H9 (cell line): ENCODE results near the gene NHSL2. TPM values are rescaled to one million over a fixed set of nuclear protein-coding genes. Genes with fewer than 3 reads are reported as not detected.

Experiments
- DNase-seq: peaks from one replicate; pipeline ENCODE4 v3.0.0-alpha.2; 2017
- H2AFZ ChIP-seq: one replicate; pipeline ENCODE4 v1.6.1; 2013; ENCODE audit warnings: mild to moderate bottlenecking, low read length, control low read depth, moderate library complexity
- H2AK5ac ChIP-seq: 2 replicates; pipeline ENCODE4 v1.6.1; 2013; ENCODE audit warnings: low read length, control low read depth, mixed read lengths; ENCODE audit not compliant: insufficient read length
- H2BK120ac ChIP-seq: one replicate; pipeline ENCODE4 v1.6.1; 2013; ENCODE audit warnings: low read depth, mild to moderate bottlenecking, low read length, control low read depth, inconsistent platforms; ENCODE audit not compliant: poor library complexity, severe bottlenecking
- H2BK12ac ChIP-seq: 2 replicates; pipeline ENCODE4 v1.6.1; 2013; ENCODE audit warnings: low read length, control low read depth, mixed read lengths, low read depth; ENCODE audit not compliant: insufficient read length
- H2BK15ac ChIP-seq: 2 replicates; pipeline ENCODE4 v1.6.1; 2013; ENCODE audit warnings: low read depth, low read length, control low read depth
- H2BK20ac ChIP-seq: one replicate; pipeline ENCODE4 v1.6.1; 2013; ENCODE audit warnings: low read depth, mild to moderate bottlenecking, low read length, control low read depth, inconsistent platforms; ENCODE audit not compliant: poor library complexity, severe bottlenecking
- H2BK5ac ChIP-seq: 2 replicates; pipeline ENCODE4 v1.6.1; 2013; ENCODE audit warnings: low read length, control low read depth, mixed read lengths; ENCODE audit not compliant: insufficient read length
- H3K14ac ChIP-seq: 2 replicates; pipeline ENCODE4 v1.6.1; 2013; ENCODE audit warnings: low read length, control low read depth; ENCODE audit not compliant: insufficient read depth
- H3K18ac ChIP-seq: 2 replicates; pipeline ENCODE4 v1.6.1; 2013; ENCODE audit warnings: low read depth, mild to moderate bottlenecking, mixed read lengths, low read length, control low read depth; ENCODE audit not compliant: insufficient read length
- H3K23ac ChIP-seq: 2 replicates; pipeline ENCODE4 v1.6.1; 2013; ENCODE audit warnings: low read length, control low read depth, mixed read lengths, low read depth; ENCODE audit not compliant: insufficient read length
- H3K23me2 ChIP-seq: 2 replicates; pipeline ENCODE4 v1.6.1; 2013; ENCODE audit warnings: low read depth, mild to moderate bottlenecking, mixed read lengths, low read length, control low read depth; ENCODE audit not compliant: insufficient read length, poor library complexity, severe bottlenecking
- H3K27ac ChIP-seq: 2 replicates; pipeline ENCODE4 v1.5.1; 2013; ENCODE audit warnings: low read length, control low read depth, mixed read lengths, low read depth; ENCODE audit not compliant: insufficient read length
- H3K27me3 ChIP-seq: 2 replicates; pipeline ENCODE4 v1.6.1; 2013; ENCODE audit warnings: low read length, control low read depth, inconsistent platforms; ENCODE audit not compliant: insufficient read depth
- H3K4ac ChIP-seq: 2 replicates; pipeline ENCODE4 v1.6.1; 2013; ENCODE audit warnings: low read depth, mild to moderate bottlenecking, control low read depth, inconsistent platforms, low read length, moderate library complexity
- H3K4me1 ChIP-seq: 2 replicates; pipeline ENCODE4 v1.6.1; 2013; ENCODE audit warnings: low read length, control low read depth, inconsistent platforms; ENCODE audit not compliant: insufficient read depth
- H3K4me2 ChIP-seq: 2 replicates; pipeline ENCODE4 v1.6.1; 2013; ENCODE audit warnings: low read length, control low read depth, mixed read lengths; ENCODE audit not compliant: insufficient read length, insufficient read depth
- H3K56ac ChIP-seq: 2 replicates; pipeline ENCODE4 v1.6.1; 2013; ENCODE audit warnings: low read depth, mild to moderate bottlenecking, mixed read lengths, low read length, control low read depth; ENCODE audit not compliant: insufficient read length
- H3K79me1 ChIP-seq: 2 replicates; pipeline ENCODE4 v1.6.1; 2013; ENCODE audit warnings: low read depth, mild to moderate bottlenecking, moderate library complexity, low read length, control low read depth, inconsistent platforms; ENCODE audit not compliant: insufficient read depth, poor library complexity, severe bottlenecking
- H3K79me2 ChIP-seq: 2 replicates; pipeline ENCODE4 v1.6.1; 2013; ENCODE audit warnings: low read length, control low read depth, inconsistent platforms; ENCODE audit not compliant: insufficient read depth
- H3K9ac ChIP-seq: 2 replicates; pipeline ENCODE4 v1.6.1; 2013; ENCODE audit warnings: low read length, control low read depth, mixed read lengths; ENCODE audit not compliant: insufficient read length; ENCODE audit errors: extremely low read depth
- H3K9me3 ChIP-seq: one replicate; pipeline ENCODE4 v1.6.1; 2013; ENCODE audit warnings: low read depth, low read length, inconsistent platforms; ENCODE audit not compliant: control insufficient read depth
- H3T11ph ChIP-seq: one replicate; pipeline ENCODE4 v1.6.1; 2013; ENCODE audit warnings: mild to moderate bottlenecking, low read length, control low read depth, inconsistent platforms
- H4K20me1 ChIP-seq: one replicate; pipeline ENCODE4 v1.6.1; 2013; ENCODE audit not compliant: control insufficient read depth, insufficient read length, insufficient read depth
- H4K5ac ChIP-seq: 2 replicates; pipeline ENCODE4 v1.6.1; 2013; ENCODE audit warnings: low read depth, mild to moderate bottlenecking, mixed read lengths, low read length, control low read depth; ENCODE audit not compliant: insufficient read length
- H4K8ac ChIP-seq: replicated peaks from 2 replicates; pipeline ENCODE4 v1.6.1; 2013; ENCODE audit warnings: low read length, control low read depth, mixed read lengths, low read depth; ENCODE audit not compliant: insufficient read length
- H4K91ac ChIP-seq: 2 replicates; pipeline ENCODE4 v1.6.1; 2013; ENCODE audit warnings: low read depth, mild to moderate bottlenecking, moderate library complexity, mixed read lengths, low read length, control low read depth; ENCODE audit not compliant: insufficient read length
- H3K27ac Mint-ChIP-seq, 3 experiments: 2 replicates in 2 of 3; 3 replicates in 1 of 3; pipeline ENCODE4 v1.8.0; 2020 to 2021; ENCODE audit warnings: mixed read lengths in 3 of 3, mild to moderate bottlenecking in 1 of 3, moderate library complexity in 1 of 3
- H3K27me3 Mint-ChIP-seq: 2 replicates; pipeline ENCODE4 v1.8.0; 2021; ENCODE audit warnings: low read depth, mild to moderate bottlenecking, moderate library complexity, mixed read lengths
- H3K36me3 Mint-ChIP-seq, 3 experiments: 2 replicates in 2 of 3; 3 replicates in 1 of 3; pipeline ENCODE4 v1.8.0; 2020 to 2021; ENCODE audit warnings: low read depth in 3 of 3, mixed read lengths in 3 of 3; ENCODE audit not compliant: insufficient read depth in 1 of 3
- H3K4me1 Mint-ChIP-seq, 2 experiments: 2 replicates each; pipeline ENCODE4 v1.8.0; 2020; ENCODE audit warnings: mixed read lengths in 2 of 2
- H3K4me3 Mint-ChIP-seq, 2 experiments: 2 replicates in 1 of 2; 3 replicates in 1 of 2; pipeline ENCODE4 v1.8.0; 2020 to 2021; ENCODE audit warnings: mild to moderate bottlenecking in 2 of 2, mixed read lengths in 2 of 2, moderate library complexity in 1 of 2
- H3K9me3 Mint-ChIP-seq, 2 experiments: 2 replicates in 1 of 2; 3 replicates in 1 of 2; pipeline ENCODE4 v1.8.0; 2020; ENCODE audit warnings: mild to moderate bottlenecking in 2 of 2, mixed read lengths in 2 of 2, moderate library complexity in 1 of 2
- WGBS: extraction: QIAGEN DNeasy Blood & Tissue Kit; methylation state at CpG from one replicate; pipeline ENCODE4 v1.1.7; 2013; ENCODE audit warnings: missing lambda C conversion rate, low lambda C conversion rate, mixed read lengths; ENCODE audit not compliant: insufficient read length; ENCODE audit errors: extremely low coverage; 5-methylcytosine and 5-hydroxymethylcytosine counted together
- total RNA-seq: library from RNA; stranded (reverse); gene quantifications from 2 replicates; pipeline ENCODE4 v1.2.1, GENCODE V29; 2021
- TF ChIP-seq, protein P1 (sequence below): fragments of 200-600 bp; sonication (generic); conservative IDR thresholded peaks from 3 replicates; pipeline ENCODE4 v1.8.0; 2021; ENCODE audit warnings: antibody characterized with exemption, mild to moderate bottlenecking

Gene NHSL2
- total RNA-seq, 1 experiment from 2014 or later, result 6.4 TPM

GRCh38 chrX:71949844-71950445 lies 39.3 kb downstream of the NHSL2 start:
- no peak overlapping the region for H3K27ac ChIP-seq
- no peak overlapping the region for H3K18ac ChIP-seq
- no peaks in the 10 kb centered on the region for H3K79me2 ChIP-seq
- H2BK15ac ChIP-seq, result no peak overlapping the region
- H3K27me3 Mint-ChIP-seq, result no peaks in the 10 kb centered on the region
- no peak overlapping the region for H2AK5ac ChIP-seq
- H4K20me1 ChIP-seq, result no peaks in the 10 kb centered on the region
- no peak overlapping the region for H2BK12ac ChIP-seq
- H3K27ac Mint-ChIP-seq, result no peak overlapping the region; a peak in 1 of 7 replicates
- peaks cover 37 to 43% of the 10 kb centered on the region in 2 experiments for H3K4me1 Mint-ChIP-seq
- peaks cover 6 to 12% (median 7%) of the 10 kb centered on the region in 3 experiments; a peak in 6 of 7 replicates for H3K36me3 Mint-ChIP-seq
- no peaks in the 10 kb centered on the region for H3K79me1 ChIP-seq
- no peak overlapping the region for H3K4ac ChIP-seq
- no peak for DNase-seq
- no peak overlapping the region for H3K14ac ChIP-seq
- H3K23ac ChIP-seq, result no peak overlapping the region
- H2AFZ ChIP-seq, result no peak overlapping the region
- H3K9me3 Mint-ChIP-seq, result peaks cover 63 to 81% of the 10 kb centered on the region in 2 experiments
- TF ChIP-seq, protein P1, sequence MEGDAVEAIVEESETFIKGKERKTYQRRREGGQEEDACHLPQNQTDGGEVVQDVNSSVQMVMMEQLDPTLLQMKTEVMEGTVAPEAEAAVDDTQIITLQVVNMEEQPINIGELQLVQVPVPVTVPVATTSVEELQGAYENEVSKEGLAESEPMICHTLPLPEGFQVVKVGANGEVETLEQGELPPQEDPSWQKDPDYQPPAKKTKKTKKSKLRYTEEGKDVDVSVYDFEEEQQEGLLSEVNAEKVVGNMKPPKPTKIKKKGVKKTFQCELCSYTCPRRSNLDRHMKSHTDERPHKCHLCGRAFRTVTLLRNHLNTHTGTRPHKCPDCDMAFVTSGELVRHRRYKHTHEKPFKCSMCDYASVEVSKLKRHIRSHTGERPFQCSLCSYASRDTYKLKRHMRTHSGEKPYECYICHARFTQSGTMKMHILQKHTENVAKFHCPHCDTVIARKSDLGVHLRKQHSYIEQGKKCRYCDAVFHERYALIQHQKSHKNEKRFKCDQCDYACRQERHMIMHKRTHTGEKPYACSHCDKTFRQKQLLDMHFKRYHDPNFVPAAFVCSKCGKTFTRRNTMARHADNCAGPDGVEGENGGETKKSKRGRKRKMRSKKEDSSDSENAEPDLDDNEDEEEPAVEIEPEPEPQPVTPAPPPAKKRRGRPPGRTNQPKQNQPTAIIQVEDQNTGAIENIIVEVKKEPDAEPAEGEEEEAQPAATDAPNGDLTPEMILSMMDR, result no peak
- no peaks in the 10 kb centered on the region for H3K27me3 ChIP-seq
- peaks cover 2% of the 10 kb centered on the region; the same call in 1 of the 2 replicates for H3K4me1 ChIP-seq
- no CpG with 5 or more reads among the region's 10 CpGs for WGBS
- H3K9ac ChIP-seq, result no peak overlapping the region
- H2BK120ac ChIP-seq, result no peak overlapping the region
- H4K8ac ChIP-seq, result no peak overlapping the region
- no peak overlapping the region for H3T11ph ChIP-seq
- H3K9me3 ChIP-seq, result peaks cover 37% of the 10 kb centered on the region
- H4K5ac ChIP-seq, result no peak overlapping the region
- H4K91ac ChIP-seq, result no peak overlapping the region
- H3K4me3 Mint-ChIP-seq, result no peak overlapping the region
- H3K4me2 ChIP-seq, result no peak overlapping the region
- no peak overlapping the region for H3K56ac ChIP-seq
- H2BK20ac ChIP-seq, result no peak overlapping the region
- no peak overlapping the region for H2BK5ac ChIP-seq
- no peaks in the 10 kb centered on the region for H3K23me2 ChIP-seq
